ENCODE results near the gene KARS1.
A peak's percentile ranks its signal among the peaks of the same experiment; 100 is the strongest.

KARS1 gene

GRCh38 chr16:75653922-75654321, 6.5 kb upstream of the KARS1 start:
- Histone ChIP-seq H3K27ac (ENCODE audit: low read length) (no peak overlapping the region), H3K9me3 (ENCODE audit: control insufficient read depth, insufficient read depth, low read length) (no peaks in the 10 kb centered on the region), H3K27me3 (ENCODE audit: control insufficient read depth, insufficient read depth, low read length) (no peaks in the 10 kb centered on the region), H3K4me3 (ENCODE audit: low read length) (no peak overlapping the region), H3K36me3 (ENCODE audit: control insufficient read depth, insufficient read depth, low read length) (peaks cover 3% of the 10 kb centered on the region; the same call in 1 of the 2 replicates), H3K4me1 (ENCODE audit: control insufficient read depth, insufficient read depth, low read length) (no peaks in the 10 kb centered on the region)
- no CpG with 5 or more reads among the region's 1 CpG for WGBS (ENCODE audit: insufficient coverage, insufficient read length)
- DNase-seq (ENCODE audit: low read depth, low spot score), result no peak

GRCh38 chr16:75648265-75649076, 1.0 kb upstream of the KARS1 start:
- no CpG with 5 or more reads among the region's 62 CpGs for WGBS (ENCODE audit: insufficient coverage, insufficient read length)
- DNase-seq (ENCODE audit: low read depth, low spot score), result peak; percentile 57
- Histone ChIP-seq H3K27me3 (ENCODE audit: control insufficient read depth, insufficient read depth, low read length) (no peaks in the 10 kb centered on the region), H3K4me1 (ENCODE audit: control insufficient read depth, insufficient read depth, low read length) (no peaks in the 10 kb centered on the region), H3K36me3 (ENCODE audit: control insufficient read depth, insufficient read depth, low read length) (no peaks in the 10 kb centered on the region), H3K4me3 (ENCODE audit: low read length) (peak overlapping the region; percentile 88), H3K27ac (ENCODE audit: low read length) (no peak overlapping the region), H3K9me3 (ENCODE audit: control insufficient read depth, insufficient read depth, low read length) (no peaks in the 10 kb centered on the region)

- H3K27ac ChIP-seq (ENCODE audit: low read length), result no peak overlapping the region
- H3K27me3 ChIP-seq (ENCODE audit: control insufficient read depth, insufficient read depth, low read length), result no peaks in the 10 kb centered on the region
- no peak for DNase-seq (ENCODE audit: low read depth, low spot score)
- peak overlapping the region; percentile 88 for H3K4me3 ChIP-seq (ENCODE audit: low read length)
- WGBS (ENCODE audit: insufficient coverage, insufficient read length), result no CpG with 5 or more reads among the region's 18 CpGs
- no peaks in the 10 kb centered on the region for H3K9me3 ChIP-seq (ENCODE audit: control insufficient read depth, insufficient read depth, low read length)
- no peaks in the 10 kb centered on the region; the same call in 1 of the 2 replicates for H3K36me3 ChIP-seq (ENCODE audit: control insufficient read depth, insufficient read depth, low read length)
- H3K4me1 ChIP-seq (ENCODE audit: control insufficient read depth, insufficient read depth, low read length), result no peaks in the 10 kb centered on the region
Observed at GRCh38 chr16:75647112-75647491, 363 bp downstream of the KARS1 start.

GRCh38 chr16:75644240-75645012, 3.0 kb downstream of the KARS1 start:
- Histone ChIP-seq H3K4me1 (ENCODE audit: control insufficient read depth, insufficient read depth, low read length) (no peaks in the 10 kb centered on the region), H3K36me3 (ENCODE audit: control insufficient read depth, insufficient read depth, low read length) (peaks cover 17% of the 10 kb centered on the region; the same call in 1 of the 2 replicates), H3K4me3 (ENCODE audit: low read length) (no peak overlapping the region), H3K9me3 (ENCODE audit: control insufficient read depth, insufficient read depth, low read length) (no peaks in the 10 kb centered on the region), H3K27me3 (ENCODE audit: control insufficient read depth, insufficient read depth, low read length) (no peaks in the 10 kb centered on the region), H3K27ac (ENCODE audit: low read length) (no peak overlapping the region)
- WGBS (ENCODE audit: insufficient coverage, insufficient read length), result no CpG with 5 or more reads among the region's 7 CpGs
- no peak for DNase-seq (ENCODE audit: low read depth, low spot score)

- no CpG with 5 or more reads among the region's 6 CpGs for WGBS (ENCODE audit: insufficient coverage, insufficient read length)
- no peaks in the 10 kb centered on the region for H3K4me1 ChIP-seq (ENCODE audit: control insufficient read depth, insufficient read depth, low read length)
Observed at GRCh38 chr16:75640598-75640997, 6.9 kb downstream of the KARS1 start.

GRCh38 chr16:75635036-75635435, 12.4 kb downstream of the KARS1 start:
- Histone ChIP-seq H3K36me3 (ENCODE audit: control insufficient read depth, insufficient read depth, low read length) (peaks cover 37% of the 10 kb centered on the region; the same call in 1 of the 2 replicates), H3K27me3 (ENCODE audit: control insufficient read depth, insufficient read depth, low read length) (no peaks in the 10 kb centered on the region)
- WGBS (ENCODE audit: insufficient coverage, insufficient read length), result no CpG with 5 or more reads among the region's 3 CpGs

More at GRCh38 chr16:75640598-75640997, 6.9 kb downstream of the KARS1 start:
- no peak overlapping the region for H3K4me3 ChIP-seq (ENCODE audit: low read length)
- DNase-seq (ENCODE audit: low read depth, low spot score), result no peak
- no peaks in the 10 kb centered on the region for H3K9me3 ChIP-seq (ENCODE audit: control insufficient read depth, insufficient read depth, low read length)
- no peaks in the 10 kb centered on the region for H3K27me3 ChIP-seq (ENCODE audit: control insufficient read depth, insufficient read depth, low read length)
- H3K27ac ChIP-seq (ENCODE audit: low read length), result no peak overlapping the region
- H3K36me3 ChIP-seq (ENCODE audit: control insufficient read depth, insufficient read depth, low read length), result peaks cover 26% of the 10 kb centered on the region; the same call in 1 of the 2 replicates

GRCh38 chr16:75632857-75633256, 14.6 kb downstream of the KARS1 start:
- Histone ChIP-seq H3K4me3 (ENCODE audit: low read length) (no peak overlapping the region), H3K27ac (ENCODE audit: low read length) (no peak overlapping the region), H3K9me3 (ENCODE audit: control insufficient read depth, insufficient read depth, low read length) (no peaks in the 10 kb centered on the region), H3K36me3 (ENCODE audit: control insufficient read depth, insufficient read depth, low read length) (peaks cover 53% of the 10 kb centered on the region; the same call in 1 of the 2 replicates), H3K4me1 (ENCODE audit: control insufficient read depth, insufficient read depth, low read length) (no peaks in the 10 kb centered on the region), H3K27me3 (ENCODE audit: control insufficient read depth, insufficient read depth, low read length) (no peaks in the 10 kb centered on the region)
- no CpG with 5 or more reads among the region's 8 CpGs for WGBS (ENCODE audit: insufficient coverage, insufficient read length)
- DNase-seq (ENCODE audit: low read depth, low spot score), result no peak

More at GRCh38 chr16:75635036-75635435, 12.4 kb downstream of the KARS1 start:
- no peaks in the 10 kb centered on the region for H3K4me1 ChIP-seq (ENCODE audit: control insufficient read depth, insufficient read depth, low read length)
- H3K27ac ChIP-seq (ENCODE audit: low read length), result no peak overlapping the region
- DNase-seq (ENCODE audit: low read depth, low spot score), result no peak
- H3K4me3 ChIP-seq (ENCODE audit: low read length), result no peak overlapping the region
- H3K9me3 ChIP-seq (ENCODE audit: control insufficient read depth, insufficient read depth, low read length), result no peaks in the 10 kb centered on the region

GRCh38 chr16:75630052-75630451, 17.4 kb downstream of the KARS1 start:
- DNase-seq (ENCODE audit: low read depth, low spot score), result no peak
- Histone ChIP-seq H3K27ac (ENCODE audit: low read length) (no peak overlapping the region), H3K4me3 (ENCODE audit: low read length) (no peak overlapping the region), H3K9me3 (ENCODE audit: control insufficient read depth, insufficient read depth, low read length) (no peaks in the 10 kb centered on the region), H3K36me3 (ENCODE audit: control insufficient read depth, insufficient read depth, low read length) (peaks cover 55% of the 10 kb centered on the region; the same call in 1 of the 2 replicates), H3K4me1 (ENCODE audit: control insufficient read depth, insufficient read depth, low read length) (no peaks in the 10 kb centered on the region), H3K27me3 (ENCODE audit: control insufficient read depth, insufficient read depth, low read length) (no peaks in the 10 kb centered on the region)
- no CpG with 5 or more reads among the region's 3 CpGs for WGBS (ENCODE audit: insufficient coverage, insufficient read length)

GRCh38 chr16:75629132-75629531, 18.3 kb downstream of the KARS1 start:
- Histone ChIP-seq H3K27ac (ENCODE audit: low read length) (no peak overlapping the region), H3K4me3 (ENCODE audit: low read length) (no peak overlapping the region), H3K36me3 (ENCODE audit: control insufficient read depth, insufficient read depth, low read length) (peaks cover 54% of the 10 kb centered on the region; the same call in 1 of the 2 replicates), H3K27me3 (ENCODE audit: control insufficient read depth, insufficient read depth, low read length) (no peaks in the 10 kb centered on the region), H3K9me3 (ENCODE audit: control insufficient read depth, insufficient read depth, low read length) (no peaks in the 10 kb centered on the region), H3K4me1 (ENCODE audit: control insufficient read depth, insufficient read depth, low read length) (no peaks in the 10 kb centered on the region)
- WGBS (ENCODE audit: insufficient coverage, insufficient read length), result no CpG with 5 or more reads among the region's 10 CpGs
- DNase-seq (ENCODE audit: low read depth, low spot score), result no peak

- peaks cover 52% of the 10 kb centered on the region; the same call in 1 of the 2 replicates for H3K36me3 ChIP-seq (ENCODE audit: control insufficient read depth, insufficient read depth, low read length)
- H3K4me3 ChIP-seq (ENCODE audit: low read length), result no peak overlapping the region
- no peaks in the 10 kb centered on the region for H3K27me3 ChIP-seq (ENCODE audit: control insufficient read depth, insufficient read depth, low read length)
- no peak overlapping the region for H3K27ac ChIP-seq (ENCODE audit: low read length)
- no peaks in the 10 kb centered on the region for H3K9me3 ChIP-seq (ENCODE audit: control insufficient read depth, insufficient read depth, low read length)
- no CpG with 5 or more reads among the region's 4 CpGs for WGBS (ENCODE audit: insufficient coverage, insufficient read length)
- no peak for DNase-seq (ENCODE audit: low read depth, low spot score)
- H3K4me1 ChIP-seq (ENCODE audit: control insufficient read depth, insufficient read depth, low read length), result no peaks in the 10 kb centered on the region
Observed at GRCh38 chr16:75628351-75628750, 19.1 kb downstream of the KARS1 start.

Data from iPS DF 6.9 (cell line).